KMS-11 (cell line): Measurements from ENCODE around the gene SLA2.

Experiments
- H2AFZ ChIP-seq: fragments of 200-600 bp; sonication (generic); 2 replicates; pipeline ENCODE4 v1.6.1; 2016; ENCODE audit warnings: antibody characterized with exemption, mixed run types, low read depth
- H3K27ac ChIP-seq: fragments of 200-600 bp; sonication (generic); 2 replicates; pipeline ENCODE4 v1.6.1; 2016; ENCODE audit warnings: mild to moderate bottlenecking, mixed run types
- H3K27me3 ChIP-seq: fragments of 200-600 bp; sonication (generic); 2 replicates; pipeline ENCODE4 v1.6.1; 2017; ENCODE audit warnings: mild to moderate bottlenecking, low read depth, mixed run types, moderate library complexity; ENCODE audit not compliant: insufficient read depth
- H3K36me3 ChIP-seq: fragments of 200-600 bp; sonication (generic); 2 replicates; pipeline ENCODE4 v1.6.1; 2017; ENCODE audit warnings: mild to moderate bottlenecking, mixed run types; ENCODE audit not compliant: insufficient read depth
- H3K4me1 ChIP-seq: fragments of 200-600 bp; sonication (generic); 2 replicates; pipeline ENCODE4 v1.6.1; 2016; ENCODE audit warnings: mild to moderate bottlenecking, low read depth, mixed run types; ENCODE audit not compliant: poor library complexity, severe bottlenecking
- H3K4me2 ChIP-seq: fragments of 200-600 bp; sonication (generic); 2 replicates; pipeline ENCODE4 v1.7.0; 2016; ENCODE audit warnings: mild to moderate bottlenecking, mixed run types
- H3K4me3 ChIP-seq: fragments of 200-600 bp; sonication (generic); IDR thresholded peaks from 2 replicates; pipeline ENCODE4 v1.6.1; 2017; ENCODE audit warnings: low read depth, low read length, mixed read lengths; ENCODE audit not compliant: insufficient read depth
- H3K79me2 ChIP-seq: fragments of 200-600 bp; sonication (generic); 2 replicates; pipeline ENCODE4 v1.6.1; 2016; ENCODE audit warnings: low read depth, mixed run types; ENCODE audit not compliant: insufficient read depth
- H3K9ac ChIP-seq: fragments of 200-600 bp; sonication (generic); 2 replicates; pipeline ENCODE4 v1.6.1; 2016; ENCODE audit warnings: mild to moderate bottlenecking, mixed run types
- H4K20me1 ChIP-seq: fragments of 200-600 bp; sonication (generic); 2 replicates; pipeline ENCODE4 v1.6.1; 2016; ENCODE audit warnings: mild to moderate bottlenecking, mixed run types; ENCODE audit not compliant: insufficient read depth
- CTCF ChIP-seq: fragments of 200-600 bp; sonication (generic); conservative IDR thresholded peaks from 2 replicates; pipeline ENCODE4 v1.6.1; 2017; ENCODE audit warnings: low read depth, mild to moderate bottlenecking, antibody characterized with exemption, low read length, moderate library complexity, mixed read lengths

The SLA2 gene

GRCh38 chr20:36591281-36591680 lies 54.7 kb downstream of the SLA2 start:
- Histone ChIP-seq H3K27ac (no peak overlapping the region), H3K4me1 (peaks cover 29% of the 10 kb centered on the region), H2AFZ (no peak overlapping the region), H4K20me1 (no peaks in the 10 kb centered on the region), H3K27me3 (no peaks in the 10 kb centered on the region), H3K79me2 (no peaks in the 10 kb centered on the region), H3K4me2 (no peak overlapping the region), H3K9ac (no peak overlapping the region), H3K36me3 (peaks cover 3% of the 10 kb centered on the region; the same call in 1 of the 2 replicates), H3K4me3 (no peak overlapping the region)
- no peak for TF ChIP-seq CTCF

GRCh38 chr20:36587388-36588070 lies 58.5 kb downstream of the SLA2 start:
- Histone ChIP-seq H3K4me3 (no peak overlapping the region), H2AFZ (no peak overlapping the region), H4K20me1 (no peaks in the 10 kb centered on the region), H3K4me2 (no peak overlapping the region), H3K4me1 (peaks cover 4% of the 10 kb centered on the region), H3K36me3 (peaks cover 3% of the 10 kb centered on the region; the same call in 1 of the 2 replicates), H3K79me2 (no peaks in the 10 kb centered on the region), H3K9ac (no peak overlapping the region), H3K27me3 (no peaks in the 10 kb centered on the region), H3K27ac (no peak overlapping the region)
- no peak for TF ChIP-seq CTCF

GRCh38 chr20:36585410-36586125 lies 60.4 kb downstream of the SLA2 start:
- no peak overlapping the region for H3K27ac ChIP-seq
- H3K9ac ChIP-seq, result no peak overlapping the region
- no peak overlapping the region for H2AFZ ChIP-seq
- no peaks in the 10 kb centered on the region for H3K79me2 ChIP-seq
- no peaks in the 10 kb centered on the region for H3K36me3 ChIP-seq
- H3K4me3 ChIP-seq, result no peak overlapping the region
- no peaks in the 10 kb centered on the region for H3K27me3 ChIP-seq
- no peak overlapping the region for H3K4me2 ChIP-seq
- H3K4me1 ChIP-seq, result peaks cover 19% of the 10 kb centered on the region
- H4K20me1 ChIP-seq, result no peaks in the 10 kb centered on the region
- TF ChIP-seq CTCF, result no peak

- Histone ChIP-seq H3K4me1 (peaks cover 19% of the 10 kb centered on the region), H4K20me1 (no peaks in the 10 kb centered on the region), H3K9ac (no peak overlapping the region), H3K4me3 (no peak overlapping the region), H2AFZ (no peak overlapping the region), H3K4me2 (no peak overlapping the region), H3K79me2 (peaks cover 5% of the 10 kb centered on the region; the same call in 1 of the 2 replicates), H3K27ac (no peak overlapping the region), H3K27me3 (no peaks in the 10 kb centered on the region), H3K36me3 (no peaks in the 10 kb centered on the region)
- TF ChIP-seq CTCF, result no peak
Observed at GRCh38 chr20:36584018-36584481, 61.9 kb downstream of the SLA2 start.
